DOHH2 (cell line): ENCODE results near the gene SNAI1.

Experiments
- H3F3A ChIP-seq: fragments of 200-600 bp; sonication (generic), shearing (Covaris generic); 2 replicates; pipeline ENCODE4 v1.6.0; 2016; ENCODE audit warnings: antibody characterized with exemption, mild to moderate bottlenecking; ENCODE audit not compliant: control insufficient read depth, insufficient read depth
- H3K27ac ChIP-seq: fragments of 200-600 bp; sonication (generic); 2 replicates; pipeline ENCODE4 v1.5.1; 2014; ENCODE audit warnings: low read depth, mild to moderate bottlenecking, low read length, moderate library complexity
- H3K27me3 ChIP-seq: fragments of 200-600 bp; sonication (generic); 2 replicates; pipeline ENCODE4 v1.6.1; 2014; ENCODE audit warnings: mild to moderate bottlenecking, low read length, mixed read lengths; ENCODE audit not compliant: control insufficient read depth
- H3K36me3 ChIP-seq: fragments of 200-600 bp; sonication (generic); 2 replicates; pipeline ENCODE4 v1.6.1; 2014; ENCODE audit warnings: mild to moderate bottlenecking, low read length, moderate library complexity, mixed read lengths; ENCODE audit not compliant: control insufficient read depth
- H3K4me1 ChIP-seq: fragments of 200-600 bp; sonication (generic); 2 replicates; pipeline ENCODE4 v1.6.1; 2014; ENCODE audit warnings: mild to moderate bottlenecking, low read length, mixed read lengths; ENCODE audit not compliant: control insufficient read depth
- H3K4me2 ChIP-seq: fragments of 200-600 bp; sonication (generic); 2 replicates; pipeline ENCODE4 v1.6.0; 2014; ENCODE audit warnings: mild to moderate bottlenecking, low read length, moderate library complexity
- H3K4me3 ChIP-seq: fragments of 200-600 bp; sonication (generic); 2 replicates; pipeline ENCODE4 v1.5.1; 2014; ENCODE audit warnings: mild to moderate bottlenecking, low read length, mixed read lengths
- H3K79me2 ChIP-seq: fragments of 200-600 bp; sonication (generic); 2 replicates; pipeline ENCODE4 v1.6.1; 2014; ENCODE audit warnings: mild to moderate bottlenecking, low read length, mixed read lengths; ENCODE audit not compliant: control insufficient read depth
- H3K9me2 ChIP-seq: fragments of 200-600 bp; sonication (generic); replicated peaks from 2 replicates; pipeline ENCODE4 v1.6.1; 2014; ENCODE audit warnings: mild to moderate bottlenecking, low read length, mixed read lengths; ENCODE audit not compliant: control insufficient read depth
- H3K9me3 ChIP-seq: fragments of 200-600 bp; sonication (generic); 2 replicates; pipeline ENCODE4 v1.6.1; 2014; ENCODE audit warnings: antibody characterized with exemption, low read length, mixed read lengths; ENCODE audit not compliant: control insufficient read depth, insufficient read depth
- H4K20me1 ChIP-seq: fragments of 200-600 bp; sonication (generic); 2 replicates; pipeline ENCODE4 v1.6.0; 2014; ENCODE audit warnings: low read depth, mild to moderate bottlenecking, antibody characterized with exemption, low read length, moderate library complexity; ENCODE audit not compliant: control insufficient read depth, insufficient read depth
- CTCF ChIP-seq: fragments of 200-600 bp; sonication (generic); IDR thresholded peaks from one replicate; pipeline ENCODE4 v1.5.1; 2014; ENCODE audit warnings: antibody characterized with exemption, mild to moderate bottlenecking, low read depth, low read length; ENCODE audit not compliant: poor library complexity, severe bottlenecking
- EZH2phosphoT487 ChIP-seq: fragments of 200-600 bp; sonication (generic); IDR thresholded peaks from 2 replicates; pipeline ENCODE4 v1.6.1; 2017; ENCODE audit warnings: borderline replicate concordance, mild to moderate bottlenecking, antibody characterized with exemption, low read length, moderate library complexity, mixed read lengths

Gene SNAI1

GRCh38 chr20:50036703-50037102, 53.9 kb downstream of the SNAI1 start:
- Histone ChIP-seq H3K27me3 (peaks cover 4% of the 10 kb centered on the region; the same call in 1 of the 2 replicates), H3K4me1 (peaks cover 10% of the 10 kb centered on the region), H3K4me2 (no peak overlapping the region), H3F3A (no peaks in the 10 kb centered on the region), H3K9me2 (no peaks in the 10 kb centered on the region), H3K9me3 (no peaks in the 10 kb centered on the region), H3K4me3 (no peak overlapping the region), H3K79me2 (no peaks in the 10 kb centered on the region), H4K20me1 (no peaks in the 10 kb centered on the region), H3K36me3 (no peaks in the 10 kb centered on the region), H3K27ac (no peak overlapping the region)
- no peak for TF ChIP-seq EZH2phosphoT487

DNA sequence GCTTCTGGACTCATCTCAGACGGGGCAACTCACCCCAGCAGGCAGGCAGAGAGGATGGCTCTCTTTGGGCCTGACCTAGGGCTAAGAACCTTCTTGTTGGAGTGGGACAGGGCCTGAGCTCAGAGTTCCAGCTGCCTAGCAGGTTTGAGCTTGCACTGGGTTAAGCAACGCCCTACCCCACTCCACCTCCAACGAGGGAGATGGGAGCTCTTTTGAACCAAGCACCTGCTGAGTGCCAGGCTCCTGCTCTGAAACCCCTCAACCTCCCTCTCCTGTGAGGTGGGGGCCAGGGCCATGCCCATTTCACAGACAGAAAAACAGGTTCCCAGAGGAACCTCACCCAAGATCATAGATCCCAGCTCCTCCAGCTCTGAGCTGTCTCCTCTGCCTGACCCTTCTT, 54.3 kb downstream of the SNAI1 start:
- no peaks in the 10 kb centered on the region for H3K79me2 ChIP-seq
- no peak overlapping the region for H3K4me2 ChIP-seq
- no peaks in the 10 kb centered on the region for H4K20me1 ChIP-seq
- no peaks in the 10 kb centered on the region for H3F3A ChIP-seq
- no peak for TF ChIP-seq EZH2phosphoT487
- TF ChIP-seq CTCF: no peak
- no peak overlapping the region for H3K27ac ChIP-seq
- H3K27me3 ChIP-seq: peaks cover 4% of the 10 kb centered on the region; the same call in 1 of the 2 replicates
- H3K36me3 ChIP-seq: no peaks in the 10 kb centered on the region
- no peaks in the 10 kb centered on the region for H3K9me3 ChIP-seq
- peaks cover 12% of the 10 kb centered on the region for H3K4me1 ChIP-seq
- no peaks in the 10 kb centered on the region for H3K9me2 ChIP-seq
- no peak overlapping the region for H3K4me3 ChIP-seq

DNA sequence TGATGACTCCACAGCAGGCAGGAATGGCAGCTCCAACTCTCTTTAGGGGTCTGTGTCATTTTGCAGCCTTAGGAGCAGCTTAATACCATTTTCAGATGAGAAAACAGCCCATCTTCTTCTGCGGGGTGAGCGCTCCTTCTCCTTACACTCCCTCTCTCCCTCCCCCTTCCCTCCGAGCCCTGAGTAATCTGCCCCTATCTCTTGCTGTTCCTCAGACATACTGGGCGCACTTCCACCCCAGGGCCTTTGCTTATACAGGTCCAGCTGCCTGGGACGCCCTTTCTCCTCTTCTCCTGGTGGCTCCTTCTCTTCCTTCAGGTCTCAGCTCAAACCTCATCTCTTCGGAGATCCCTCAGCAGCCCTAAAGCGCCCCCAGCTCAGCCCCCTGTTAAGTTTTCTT, 54.8 kb downstream of the SNAI1 start:
- H4K20me1 ChIP-seq: no peaks in the 10 kb centered on the region
- TF ChIP-seq EZH2phosphoT487: no peak
- no peak for TF ChIP-seq CTCF
- no peaks in the 10 kb centered on the region for H3F3A ChIP-seq
- no peaks in the 10 kb centered on the region for H3K9me3 ChIP-seq
- H3K27ac ChIP-seq: no peak overlapping the region
- no peaks in the 10 kb centered on the region for H3K79me2 ChIP-seq
- no peaks in the 10 kb centered on the region for H3K36me3 ChIP-seq
- H3K4me1 ChIP-seq: peaks cover 12% of the 10 kb centered on the region
- peaks cover 4% of the 10 kb centered on the region; the same call in 1 of the 2 replicates for H3K27me3 ChIP-seq
- no peak overlapping the region for H3K4me3 ChIP-seq
- H3K9me2 ChIP-seq: no peaks in the 10 kb centered on the region
- no peak overlapping the region for H3K4me2 ChIP-seq

DNA sequence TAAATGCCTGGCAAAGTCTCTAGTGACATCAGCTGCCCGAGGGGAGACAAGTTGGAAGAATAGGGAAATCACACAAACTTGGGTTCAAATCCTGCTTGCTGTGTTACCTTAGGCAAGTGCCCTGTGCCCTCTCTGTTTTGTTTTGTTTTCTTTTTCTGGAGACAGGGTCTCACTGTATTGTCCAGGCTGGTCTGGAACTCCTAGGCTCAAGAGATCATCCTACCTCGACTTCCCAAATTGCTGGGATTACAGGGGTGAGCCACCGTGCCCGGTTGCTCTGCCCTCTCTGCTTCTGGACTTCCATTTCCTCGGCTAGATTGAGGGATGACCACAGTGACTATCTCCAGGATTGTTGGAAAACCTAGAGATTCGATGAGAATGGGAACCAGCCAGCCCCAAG, 55.4 kb downstream of the SNAI1 start:
- H3K9me2 ChIP-seq: no peaks in the 10 kb centered on the region
- no peaks in the 10 kb centered on the region for H3K9me3 ChIP-seq
- H3K27ac ChIP-seq: no peak overlapping the region
- no peaks in the 10 kb centered on the region for H3K79me2 ChIP-seq
- H3K4me1 ChIP-seq: peaks cover 12% of the 10 kb centered on the region
- no peak overlapping the region for H3K4me3 ChIP-seq
- no peaks in the 10 kb centered on the region for H3F3A ChIP-seq
- TF ChIP-seq EZH2phosphoT487 (no peak), CTCF (no peak)
- no peak overlapping the region for H3K4me2 ChIP-seq
- H4K20me1 ChIP-seq: no peaks in the 10 kb centered on the region
- H3K27me3 ChIP-seq: peaks cover 4% of the 10 kb centered on the region; the same call in 1 of the 2 replicates
- H3K36me3 ChIP-seq: no peaks in the 10 kb centered on the region
